HG02798 (cell line): ENCODE results near the gene GPLD1.

Experiments
- ATAC-seq: cut with Tn5 transposase; IDR thresholded peaks from one replicate; pipeline ENCODE4 v1.9.1; 2021; ENCODE audit warnings: mild to moderate bottlenecking; ENCODE audit not compliant: unreplicated experiment, poor library complexity

GPLD1 gene

DNA sequence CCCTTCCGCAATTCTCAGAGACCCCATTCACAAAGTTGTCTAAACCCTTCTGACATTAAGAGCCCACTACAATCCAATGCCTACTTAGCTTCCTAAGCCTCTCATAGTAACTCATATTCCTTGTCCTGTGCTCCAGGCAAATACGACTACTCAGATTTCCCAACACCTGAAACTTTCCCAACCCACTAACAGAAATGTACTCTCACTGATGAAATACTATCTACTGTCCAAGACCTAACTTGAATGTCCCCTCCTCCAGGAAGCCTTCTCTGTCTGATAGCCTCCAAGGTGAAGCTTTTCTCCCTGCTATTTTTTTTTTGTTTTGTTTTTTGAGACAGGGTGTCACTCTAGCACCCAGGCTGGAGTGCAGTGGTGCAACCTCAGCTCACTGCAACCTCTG, 30.4 kb downstream of the GPLD1 start:
- no peak for ATAC-seq

DNA sequence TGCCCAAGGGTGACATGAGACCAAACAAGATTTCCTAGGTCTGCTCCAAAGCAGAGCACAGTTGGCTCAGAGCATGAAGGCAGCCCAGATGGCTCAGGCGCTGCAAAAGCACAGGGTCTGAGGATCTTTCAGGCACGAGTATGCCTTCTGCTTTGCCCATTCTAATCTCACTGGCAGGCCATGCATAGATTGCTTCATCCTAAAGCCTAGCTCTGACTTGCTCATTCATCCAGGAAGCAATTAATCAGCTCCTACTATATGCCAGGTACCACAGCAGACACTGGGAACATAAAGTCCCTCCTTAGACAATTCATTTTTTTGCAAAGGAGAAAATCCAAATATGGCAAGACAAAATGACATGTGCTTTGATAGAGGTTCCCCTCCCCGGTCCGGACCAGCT, 31.2 kb downstream of the GPLD1 start:
- no peak for ATAC-seq

DNA sequence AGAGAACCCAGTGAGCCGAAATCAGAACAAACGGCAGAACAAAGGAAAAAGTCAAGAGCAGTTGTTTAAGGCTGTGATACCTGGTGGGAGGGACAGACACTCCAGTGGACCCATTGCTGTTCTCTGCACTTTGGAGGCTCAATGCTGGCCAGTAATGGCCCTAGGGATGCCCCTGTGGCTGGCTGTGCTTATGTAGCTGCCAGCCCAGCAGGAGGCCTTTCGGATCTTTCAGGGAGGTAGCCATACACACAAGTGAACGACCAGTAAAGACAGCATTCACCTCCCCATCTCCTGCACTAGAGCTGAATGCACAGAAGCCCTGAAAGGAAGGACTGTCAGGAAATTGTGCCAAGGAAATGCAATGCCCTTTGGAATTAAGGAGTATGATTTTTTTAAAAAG, 34.3 kb downstream of the GPLD1 start:
- ATAC-seq = no peak

DNA sequence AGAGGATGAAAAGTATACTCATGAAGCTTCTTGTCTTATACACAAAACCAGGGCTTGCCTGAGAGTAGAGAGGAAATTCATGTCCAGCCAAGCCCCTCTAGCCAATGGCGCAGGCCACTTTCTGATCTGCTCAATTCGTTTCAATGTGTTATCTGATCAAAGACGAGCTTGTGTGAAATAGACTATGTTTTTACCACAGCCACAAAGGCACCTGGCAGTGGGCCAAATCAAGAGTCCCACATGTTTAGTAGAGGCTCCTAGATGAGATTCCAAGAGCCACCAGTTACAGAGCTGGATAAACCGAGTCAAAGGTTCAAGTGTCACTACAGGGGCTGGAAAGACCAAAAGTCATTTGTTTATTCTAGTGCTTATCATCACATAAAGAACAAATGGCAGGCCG, 34.9 kb downstream of the GPLD1 start:
- ATAC-seq = no peak

DNA sequence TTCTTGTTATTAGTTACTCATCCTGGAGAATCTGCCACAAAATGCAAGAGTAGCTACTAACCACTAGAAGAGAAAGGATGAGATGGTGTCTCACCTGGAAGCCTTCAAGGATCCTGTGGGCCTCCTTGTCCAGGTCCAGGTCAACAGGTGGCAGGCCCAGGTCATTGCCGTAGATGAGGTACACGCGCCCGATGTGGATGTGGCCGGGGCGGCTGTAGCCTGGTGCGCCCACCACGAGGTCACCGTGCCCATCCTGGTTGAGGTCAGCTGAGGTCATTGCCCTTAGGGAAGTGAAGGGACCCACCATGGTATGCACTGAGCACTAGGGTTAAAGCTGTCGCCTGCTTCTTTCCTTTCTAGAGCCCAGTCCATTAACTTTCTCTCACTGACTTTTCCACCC, 35.5 kb downstream of the GPLD1 start:
- no peak for ATAC-seq

DNA sequence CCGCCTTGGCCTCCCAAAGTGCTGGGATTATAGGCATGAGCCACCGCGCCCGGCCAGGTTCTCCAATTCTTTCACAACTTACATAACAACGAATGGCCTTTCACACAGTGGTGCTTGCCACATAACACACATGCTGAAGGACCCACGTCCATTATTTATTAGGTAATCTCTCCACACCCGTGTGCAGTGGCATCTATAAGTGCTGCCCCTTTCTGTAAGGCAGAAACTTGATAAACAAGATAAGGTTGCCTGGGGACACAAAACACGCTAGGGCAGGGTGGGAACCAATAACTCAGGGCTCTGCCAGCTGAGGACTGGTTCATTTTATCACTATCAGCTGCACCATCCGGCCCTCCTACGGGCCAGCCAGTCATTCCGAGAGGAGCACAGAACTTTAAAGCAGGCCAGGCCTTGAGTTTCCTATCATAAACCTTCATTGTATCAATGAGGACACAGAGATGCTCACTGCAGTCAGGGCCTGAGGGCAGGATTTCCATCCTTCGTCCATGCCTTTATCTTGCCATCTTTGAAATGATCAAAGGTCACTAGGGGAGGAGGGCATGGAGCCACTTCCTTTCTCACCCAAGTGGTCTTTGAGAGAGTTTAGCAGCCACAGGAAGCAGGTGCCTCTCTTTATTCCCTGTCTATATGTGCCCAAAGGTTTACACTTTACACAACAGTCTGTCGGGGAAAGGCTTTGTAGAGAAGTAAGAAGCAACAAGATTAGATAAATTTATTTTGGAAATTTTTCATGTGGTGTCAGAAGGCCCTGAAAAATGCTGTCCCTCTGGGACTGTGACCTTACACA, 37.6 kb downstream of the GPLD1 start:
- no peak for ATAC-seq

DNA sequence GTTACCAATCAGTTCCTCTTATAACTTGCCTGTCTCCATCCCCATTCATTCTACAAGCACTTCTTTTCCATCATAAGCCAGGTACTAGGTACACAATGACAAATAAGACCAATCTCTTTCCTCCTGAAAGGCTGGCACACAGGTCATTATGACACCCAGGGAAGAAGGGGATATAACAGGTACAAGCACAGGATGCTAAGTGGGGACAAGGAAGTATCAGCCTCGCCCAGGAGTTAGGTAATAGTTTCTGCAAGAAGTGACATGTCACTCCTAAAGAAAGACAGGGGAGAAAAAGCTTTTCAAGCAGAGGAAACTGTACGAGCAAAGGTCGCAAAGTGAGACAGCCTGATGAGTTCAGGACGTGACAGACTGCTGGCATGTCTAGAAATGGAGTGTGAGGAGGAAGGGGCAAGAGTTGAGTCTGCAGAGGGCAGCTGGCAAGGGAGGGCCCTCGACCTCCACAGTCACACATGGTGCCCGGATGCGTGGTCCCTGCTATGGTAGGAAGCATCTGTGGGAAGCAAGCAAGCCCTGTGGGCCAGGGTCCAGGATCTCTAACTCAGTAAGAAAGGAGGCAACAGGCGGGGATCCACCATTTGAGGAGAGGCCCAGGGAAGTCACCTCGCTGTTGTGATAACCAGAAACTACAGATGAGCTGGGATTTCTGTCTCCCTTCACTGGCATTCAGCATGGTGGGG, 40.4 kb downstream of the GPLD1 start:
- ATAC-seq = no peak

DNA sequence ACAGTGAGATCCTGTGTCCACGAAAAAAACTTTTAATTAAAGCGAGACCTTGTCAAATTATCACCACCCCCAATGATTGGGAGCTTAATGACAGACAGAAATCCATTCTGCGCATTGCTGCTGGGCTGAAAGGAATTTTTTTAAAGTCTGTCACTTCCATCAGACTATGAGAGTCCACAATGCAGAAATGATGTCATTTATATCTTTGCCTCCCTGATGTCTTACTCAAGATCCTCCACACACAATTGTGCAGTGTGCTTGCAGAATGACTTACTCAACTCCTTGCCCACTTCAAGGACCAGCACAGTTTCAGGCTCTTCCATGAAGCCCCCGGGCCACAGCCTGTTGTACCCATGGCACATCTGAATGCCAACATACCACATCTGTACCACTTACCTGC, 41.0 kb downstream of the GPLD1 start:
- no peak for ATAC-seq

DNA sequence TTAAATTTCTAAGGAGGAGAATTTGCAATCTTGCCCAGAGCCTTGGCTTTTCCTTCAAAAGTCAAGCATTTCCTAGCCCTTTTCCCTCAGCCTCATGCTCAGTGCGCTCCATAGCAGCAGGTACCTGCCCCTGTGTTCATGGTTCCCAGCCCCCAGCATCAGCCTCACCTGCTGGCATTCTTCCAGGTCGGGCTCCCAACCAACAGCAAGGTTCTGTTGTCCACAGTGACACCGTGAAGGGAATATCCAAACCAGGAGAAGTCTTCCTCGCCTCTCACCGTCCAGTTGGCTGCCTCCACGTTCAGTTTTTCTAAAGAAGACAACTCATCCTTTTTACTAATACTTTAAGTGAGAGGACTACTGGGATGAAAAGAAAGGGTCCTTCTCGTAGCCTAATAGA, 42.7 kb downstream of the GPLD1 start:
- no peak for ATAC-seq

DNA sequence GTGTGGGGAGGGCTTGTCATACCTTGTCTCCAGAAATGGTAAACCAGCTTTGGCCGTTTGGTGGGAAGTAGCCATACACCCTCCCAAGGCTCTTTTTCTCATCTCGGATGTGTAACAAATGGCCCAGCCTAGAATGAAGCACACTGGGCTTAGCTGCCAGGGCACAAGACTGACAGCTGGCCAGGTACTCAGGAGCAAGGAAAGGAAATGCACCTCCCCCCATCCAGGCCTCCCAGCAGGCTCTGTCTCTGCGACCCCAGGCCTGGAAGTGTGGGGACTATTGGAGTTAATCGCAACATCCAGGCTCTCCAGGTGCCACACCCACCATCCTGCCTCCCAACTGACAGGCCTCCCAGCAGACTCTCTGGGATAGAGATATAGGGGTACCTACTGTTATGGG, 43.7 kb downstream of the GPLD1 start:
- no peak for ATAC-seq

DNA sequence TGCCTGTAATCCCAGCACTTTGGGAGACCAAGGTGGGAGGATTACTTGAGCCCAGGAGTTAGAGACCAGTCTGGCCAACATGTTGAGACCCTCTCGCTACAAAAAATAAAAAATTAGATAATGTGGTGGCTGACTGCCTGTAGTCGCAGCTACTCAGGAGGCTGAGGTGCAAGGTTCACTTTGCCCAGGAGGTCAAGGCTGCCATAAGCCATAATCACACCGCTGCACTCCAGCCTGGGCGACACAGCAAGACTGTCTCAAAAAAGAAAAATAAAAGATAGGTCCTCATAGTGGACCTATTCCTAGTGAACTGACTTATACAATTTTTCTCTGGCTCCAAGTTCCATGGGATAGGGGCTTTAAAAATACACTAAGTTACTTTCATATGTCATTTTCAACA, 44.8 kb downstream of the GPLD1 start:
- no peak for ATAC-seq

DNA sequence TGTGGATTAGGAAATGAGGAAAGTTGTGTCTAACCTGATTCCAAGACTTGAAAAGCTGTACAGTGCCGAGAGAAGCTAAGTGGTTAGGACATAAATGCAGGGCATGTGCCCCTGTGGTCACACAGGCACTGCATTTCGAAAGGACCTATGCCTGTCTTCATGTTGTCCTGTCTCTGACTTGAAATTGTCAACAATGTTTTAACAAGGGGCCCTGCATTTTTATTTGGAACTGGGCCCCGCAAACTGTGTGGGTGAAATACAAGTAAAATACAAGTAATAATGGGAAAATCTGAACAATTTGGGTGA, 47.8 kb downstream of the GPLD1 start:
- ATAC-seq = no peak

DNA sequence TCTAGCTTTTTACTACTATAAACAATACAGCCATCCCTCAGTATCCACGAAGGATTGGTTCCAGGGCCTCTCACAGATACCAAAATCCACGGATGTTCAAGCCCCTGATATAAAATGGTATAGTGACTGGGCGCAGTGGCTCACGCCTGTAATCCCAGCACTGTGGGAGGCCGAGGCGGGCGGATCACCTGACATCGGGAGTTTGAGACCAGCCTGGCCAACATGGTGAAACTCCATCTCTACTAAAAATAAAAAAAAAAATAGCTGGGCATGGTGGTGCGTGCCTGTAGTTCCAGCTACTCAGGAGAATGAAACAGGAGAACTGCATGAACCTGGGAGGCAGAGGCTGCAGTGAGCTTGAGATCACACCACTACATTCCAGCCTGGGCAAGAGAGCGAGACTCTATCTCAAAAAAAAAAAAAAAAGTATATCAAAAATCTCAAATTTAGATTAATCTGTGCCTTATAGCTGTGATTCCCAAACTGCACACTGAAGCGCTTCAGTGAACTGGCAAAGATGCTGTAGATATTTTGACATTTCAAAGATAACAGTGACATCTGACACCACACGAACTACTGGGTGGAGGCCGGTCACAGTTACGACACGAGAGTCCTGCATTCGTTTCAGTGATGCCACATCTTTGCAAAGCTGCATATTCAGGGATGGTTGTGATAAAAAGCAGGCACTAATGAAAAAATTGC, 48.3 kb downstream of the GPLD1 start:
- ATAC-seq = no peak

DNA sequence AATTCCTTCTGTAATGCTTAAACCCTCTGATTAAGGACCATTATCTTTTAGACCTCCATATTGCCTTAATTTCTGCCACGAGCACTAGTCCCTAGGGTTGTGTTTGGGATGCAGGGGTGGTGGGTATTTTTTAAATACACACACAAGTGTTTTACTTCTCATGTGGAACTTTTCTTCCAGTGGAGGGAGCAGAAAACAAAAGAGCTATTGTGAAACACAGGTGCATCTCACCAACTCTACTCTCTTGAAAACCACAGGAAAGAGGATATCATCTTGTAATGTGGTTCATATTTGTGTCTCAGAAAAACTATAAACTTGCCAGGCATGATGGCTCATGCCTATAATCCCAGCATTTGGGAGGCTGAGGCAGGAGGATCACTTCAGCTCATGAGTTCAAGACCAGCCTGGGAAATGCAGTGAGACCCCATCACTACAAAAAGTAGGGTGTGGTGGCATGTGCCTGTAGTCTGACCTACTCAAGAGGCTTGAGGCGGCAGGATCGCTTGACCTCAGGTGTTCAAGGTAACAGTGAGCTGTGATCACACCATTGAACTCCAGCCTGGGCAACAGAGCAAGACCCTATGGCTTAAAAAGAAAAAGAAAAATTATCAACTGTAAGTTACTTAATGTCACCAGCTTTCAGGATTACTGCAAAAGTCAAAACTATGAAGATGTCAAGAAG, 49.4 kb downstream of the GPLD1 start:
- no peak for ATAC-seq

DNA sequence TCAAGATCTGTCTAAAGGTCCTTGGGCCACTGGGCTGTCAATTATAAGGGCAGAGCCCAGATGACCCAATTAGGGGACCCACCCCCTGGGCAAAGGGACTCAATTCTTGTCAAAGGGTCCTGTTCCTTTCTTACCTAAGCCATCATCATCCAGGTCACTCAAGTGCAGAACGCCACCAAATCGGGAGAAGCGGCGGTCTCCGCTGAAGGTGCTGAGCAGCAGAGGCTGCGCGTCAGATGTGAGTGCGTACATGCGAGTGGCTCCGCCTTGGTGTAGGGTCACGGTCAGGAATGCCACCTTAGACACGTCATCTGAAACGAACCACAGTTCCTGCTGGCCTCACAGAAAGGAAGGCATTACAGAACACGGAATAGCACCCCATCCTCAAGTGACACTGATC, 52.4 kb downstream of the GPLD1 start:
- no peak for ATAC-seq

DNA sequence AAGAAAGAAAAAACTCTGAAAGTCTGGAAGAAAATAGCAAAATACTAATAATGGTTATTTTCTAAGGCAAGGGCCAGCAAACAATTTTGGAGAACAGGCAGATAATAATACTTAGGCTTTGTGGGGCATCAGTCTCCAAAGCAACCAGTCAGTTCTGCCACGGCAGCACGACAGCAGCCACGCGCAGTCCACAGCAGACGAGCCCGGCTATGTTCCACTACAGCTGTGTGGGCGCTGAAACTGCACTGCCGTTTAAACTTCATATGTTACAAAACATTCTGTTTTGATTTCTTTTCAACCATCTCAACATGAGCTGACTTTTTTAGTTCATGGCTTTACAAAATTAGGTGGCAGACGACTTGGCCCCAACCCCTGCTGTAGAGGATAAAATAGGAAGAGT, 56.8 kb downstream of the GPLD1 start:
- ATAC-seq = no peak

DNA sequence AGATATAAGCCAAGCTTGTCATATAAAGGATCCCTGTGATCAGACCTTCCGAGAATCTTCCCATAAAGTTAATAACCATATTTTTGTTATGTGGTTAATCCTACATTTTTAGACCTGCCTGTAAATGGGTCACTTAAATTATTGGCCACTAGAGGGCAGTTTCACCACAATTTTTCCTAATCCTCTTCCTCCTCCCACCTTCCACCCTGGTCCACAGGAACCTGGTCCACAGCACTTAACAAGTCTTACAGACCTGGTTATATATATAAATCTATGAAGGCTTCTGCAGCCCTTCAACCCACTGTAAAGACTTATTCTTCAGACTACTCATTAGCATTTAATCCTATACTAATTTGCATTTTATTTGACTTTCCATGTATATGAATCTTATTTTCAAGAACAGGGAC, 58.3 kb downstream of the GPLD1 start:
- ATAC-seq = no peak

DNA sequence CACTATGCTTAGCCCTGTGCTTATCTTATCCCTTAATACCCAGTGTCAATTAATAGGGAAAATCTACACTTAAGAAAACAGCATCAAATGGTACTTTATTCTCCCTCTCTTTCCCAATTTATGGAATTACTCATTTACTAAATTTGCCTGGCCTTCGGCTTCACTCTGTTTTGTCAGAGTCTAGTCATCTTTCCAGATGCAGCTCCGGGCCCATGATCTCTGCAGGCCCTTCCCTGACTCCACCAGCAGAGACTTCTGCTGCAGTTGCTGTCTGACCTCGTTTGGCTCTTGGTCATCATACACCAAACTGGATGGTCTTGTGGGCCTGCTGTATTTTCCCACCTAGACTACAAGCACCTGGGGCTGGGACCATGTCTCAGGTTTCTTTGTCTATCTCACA, 59.3 kb downstream of the GPLD1 start:
- no peak for ATAC-seq

DNA sequence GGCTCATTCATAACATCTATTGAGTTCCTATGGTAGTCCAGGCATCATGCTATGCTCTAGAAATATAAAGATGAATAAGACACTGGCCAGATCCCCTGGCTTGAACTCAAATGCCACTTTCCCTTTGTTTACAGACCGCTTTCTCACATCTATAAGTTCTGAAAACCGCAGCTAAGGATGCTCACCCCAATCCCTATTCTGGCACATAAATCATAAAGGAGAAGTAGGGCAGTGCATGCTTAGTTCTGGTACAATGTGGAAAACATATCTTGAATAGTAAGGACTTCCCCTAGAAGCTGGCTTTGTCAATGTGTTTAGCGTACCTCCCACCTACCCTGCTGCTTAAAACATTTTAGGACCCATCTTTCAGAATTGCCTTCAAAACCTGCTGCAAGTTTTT, 60.2 kb downstream of the GPLD1 start:
- ATAC-seq = no peak

DNA sequence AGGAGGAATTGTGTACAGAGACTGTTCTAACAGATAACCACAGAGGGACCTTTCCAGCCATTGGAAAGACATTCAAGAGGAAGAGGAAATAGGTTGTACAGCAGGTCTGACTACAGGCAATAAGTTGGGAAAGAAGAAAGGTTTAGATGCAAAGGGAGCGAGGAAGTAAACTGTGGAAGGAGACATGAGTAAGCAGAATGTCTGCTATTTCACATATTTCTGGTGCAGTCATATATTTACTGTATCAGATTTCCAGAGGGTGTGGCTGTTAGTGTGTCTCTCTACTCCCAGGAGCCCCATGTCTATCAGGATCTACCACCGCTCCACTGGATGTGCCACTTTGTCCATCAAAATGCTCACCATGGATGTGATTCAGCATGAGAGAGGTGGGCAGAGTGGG, 60.8 kb downstream of the GPLD1 start:
- ATAC-seq = no peak
